Memory B cell (primary cell): ENCODE measurements around the gene PPP3CA.
"Not testable (repeated sequence)": the region's sequence is repeated elsewhere in the genome, so short reads cannot be mapped to it uniquely, and the experiment has no call there.

ENCODE experiments used
- ATAC-seq: fragments of 150-1000 bp; cut with Tn5 transposase; 2 replicates; pipeline ENCODE4 v1.10.0; 2021; ENCODE audit warnings: low read depth, mild to moderate bottlenecking, moderate library complexity
- DNase-seq, 2 donors: peaks; one replicate each; pipeline ENCODE4 v3.0.0; 2022; ENCODE audit warnings: low spot score in 2 of 2
- H3K27ac Mint-ChIP-seq: one replicate; pipeline ENCODE4 v1.8.0; 2022; ENCODE audit warnings: mild to moderate bottlenecking, moderate library complexity, mixed read lengths
- H3K27me3 Mint-ChIP-seq: one replicate; pipeline ENCODE4 v1.8.0; 2022; ENCODE audit warnings: mixed read lengths
- H3K36me3 Mint-ChIP-seq: one replicate; pipeline ENCODE4 v1.8.0; 2022; ENCODE audit warnings: mild to moderate bottlenecking, mixed read lengths
- H3K4me1 Mint-ChIP-seq: one replicate; pipeline ENCODE4 v1.8.0; 2022; ENCODE audit warnings: mixed read lengths
- H3K4me3 Mint-ChIP-seq: one replicate; pipeline ENCODE4 v1.8.0; 2022; ENCODE audit warnings: mild to moderate bottlenecking, moderate library complexity, mixed read lengths
- H3K9me3 Mint-ChIP-seq: one replicate; pipeline ENCODE4 v1.8.0; 2022; ENCODE audit warnings: mixed read lengths

The PPP3CA gene

DNA sequence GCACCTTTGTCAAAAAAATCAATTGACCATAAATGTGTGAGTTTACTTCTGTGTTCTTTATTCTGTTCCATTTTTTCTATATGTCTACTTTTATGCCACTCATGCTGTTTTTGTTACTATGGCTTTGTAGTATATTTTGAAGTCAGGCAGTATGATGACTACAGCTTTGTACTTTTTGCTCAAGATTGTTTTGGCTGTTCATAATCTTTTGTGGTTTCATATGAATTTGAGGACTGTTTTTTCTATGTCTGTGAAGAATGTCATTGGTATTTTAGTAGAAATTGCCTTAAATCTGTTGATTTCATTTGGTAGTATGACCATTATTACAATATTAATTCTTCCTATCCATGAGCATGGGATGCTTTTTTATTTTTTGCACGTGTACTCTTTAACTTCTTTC is 346.8 kb downstream of the PPP3CA start:
- no peak overlapping the region for H3K4me3 Mint-ChIP-seq
- DNase-seq, result no peak
- no peak for ATAC-seq
- no peak overlapping the region for H3K27ac Mint-ChIP-seq
- no peaks in the 10 kb centered on the region for H3K4me1 Mint-ChIP-seq
- H3K36me3 Mint-ChIP-seq, result peaks cover 3% of the 10 kb centered on the region
- H3K9me3 Mint-ChIP-seq, result peaks cover 8% of the 10 kb centered on the region
- H3K27me3 Mint-ChIP-seq, result no peaks in the 10 kb centered on the region

DNA sequence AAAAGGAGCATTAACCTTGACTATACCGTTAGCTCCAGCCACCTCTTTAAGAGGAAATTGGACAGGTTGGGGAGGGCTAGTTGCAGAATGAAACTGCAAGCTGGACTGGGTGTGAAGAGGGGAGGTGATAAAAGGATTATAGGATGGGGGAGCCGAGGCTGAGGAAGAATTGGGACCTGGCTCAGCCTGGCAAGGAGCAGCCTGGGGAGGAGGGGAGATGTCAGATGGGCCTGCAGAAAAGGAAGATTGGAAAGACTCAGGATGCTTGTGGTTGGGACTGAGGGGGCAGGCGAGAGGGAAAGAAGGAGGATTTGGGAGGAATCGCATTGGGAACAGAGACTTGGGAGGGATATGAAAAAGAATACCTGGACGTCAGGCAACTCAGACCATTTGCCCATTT is 351.7 kb downstream of the PPP3CA start:
- Mint-ChIP-seq H3K4me3 (no peak overlapping the region), H3K27ac (no peak overlapping the region), H3K36me3 (no peaks in the 10 kb centered on the region), H3K9me3 (no peaks in the 10 kb centered on the region), H3K4me1 (no peaks in the 10 kb centered on the region), H3K27me3 (no peaks in the 10 kb centered on the region)
- no peak for DNase-seq
- no peak for ATAC-seq

DNA sequence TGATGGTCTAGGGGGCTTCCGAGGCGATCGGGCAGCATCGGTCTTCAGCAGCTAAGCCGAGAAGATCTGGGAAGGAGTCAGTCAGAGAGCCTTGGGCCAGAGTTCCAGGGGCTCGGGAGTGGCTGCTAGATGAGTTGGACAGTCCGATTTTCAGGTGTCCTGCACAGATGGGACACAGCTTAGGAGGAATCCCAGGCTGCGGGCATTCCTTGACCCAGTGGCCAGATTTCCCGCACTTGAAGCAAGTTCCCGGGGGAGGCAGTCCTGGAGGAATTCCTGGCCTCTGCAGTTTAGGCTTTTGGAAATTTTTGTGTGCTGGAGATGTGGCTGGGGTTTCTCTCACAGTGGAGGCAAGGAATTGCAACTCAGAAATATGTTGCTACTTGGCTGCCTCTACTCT is 352.3 kb downstream of the PPP3CA start:
- H3K9me3 Mint-ChIP-seq, ATAC-seq, DNase-seq, H3K27ac Mint-ChIP-seq, H3K4me1 Mint-ChIP-seq, H3K36me3 Mint-ChIP-seq, H3K27me3 Mint-ChIP-seq, H3K4me3 Mint-ChIP-seq: not testable (repeated sequence)

DNA sequence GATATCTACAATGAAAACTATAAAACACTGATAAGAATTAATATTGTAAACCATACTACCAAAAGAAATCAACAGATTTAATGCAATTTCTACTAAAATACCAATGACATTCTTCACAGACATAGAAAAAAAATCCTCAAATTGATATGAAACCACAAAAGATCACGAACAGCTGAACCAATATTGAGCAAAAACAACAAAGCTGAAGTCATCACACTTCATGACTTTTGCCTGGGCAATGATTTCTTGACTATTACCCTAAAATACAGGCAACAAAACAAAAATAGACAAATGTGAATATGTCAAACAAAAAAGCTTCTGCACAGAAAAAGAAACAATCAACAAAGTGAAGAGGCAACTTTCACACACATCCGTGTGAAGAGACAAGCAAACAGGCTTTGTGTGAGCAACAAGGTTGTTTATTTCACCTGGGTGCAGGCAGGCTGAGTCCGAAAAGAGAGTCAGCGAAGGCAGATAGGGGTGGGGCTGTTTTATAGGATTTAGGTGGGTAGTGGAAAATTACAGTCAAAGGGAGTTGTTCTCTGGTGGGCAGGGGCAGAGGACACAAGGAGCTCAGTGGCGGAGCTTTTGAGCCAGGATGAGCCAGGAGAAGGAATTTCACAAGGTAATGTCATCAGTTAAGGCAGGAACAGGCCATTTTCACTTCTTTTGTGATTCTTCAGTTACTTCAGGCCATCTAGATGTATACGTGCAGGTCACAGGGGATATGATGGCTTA is 355.8 kb downstream of the PPP3CA start:
- not testable (repeated sequence) for H3K27me3 Mint-ChIP-seq, H3K9me3 Mint-ChIP-seq, H3K4me1 Mint-ChIP-seq, DNase-seq, H3K4me3 Mint-ChIP-seq, H3K36me3 Mint-ChIP-seq, H3K27ac Mint-ChIP-seq, ATAC-seq

DNA sequence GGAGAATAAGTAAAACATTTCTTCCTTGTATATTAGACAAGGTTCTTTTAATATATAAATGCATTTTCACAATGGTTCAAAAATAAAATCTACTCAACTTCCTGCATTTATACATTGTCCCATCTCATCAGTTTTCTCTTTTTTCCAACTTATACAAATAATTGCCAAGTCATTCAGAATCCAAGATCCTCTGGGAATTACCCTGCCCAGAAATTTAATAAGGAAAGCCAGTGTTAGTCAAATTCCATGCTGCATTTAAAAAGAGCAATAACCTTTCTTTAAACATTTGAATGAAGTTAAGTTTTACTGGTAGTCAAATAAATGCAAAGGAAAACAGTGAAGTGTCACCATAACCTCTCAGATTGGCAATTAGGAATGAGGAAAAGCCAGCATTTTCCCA is 357.9 kb downstream of the PPP3CA start:
- H3K27ac Mint-ChIP-seq, result no peak overlapping the region
- no peaks in the 10 kb centered on the region for H3K36me3 Mint-ChIP-seq
- H3K4me3 Mint-ChIP-seq, result no peak overlapping the region
- H3K9me3 Mint-ChIP-seq, result no peaks in the 10 kb centered on the region
- H3K4me1 Mint-ChIP-seq, result no peaks in the 10 kb centered on the region
- no peak for DNase-seq
- no peak for ATAC-seq
- no peaks in the 10 kb centered on the region for H3K27me3 Mint-ChIP-seq

DNA sequence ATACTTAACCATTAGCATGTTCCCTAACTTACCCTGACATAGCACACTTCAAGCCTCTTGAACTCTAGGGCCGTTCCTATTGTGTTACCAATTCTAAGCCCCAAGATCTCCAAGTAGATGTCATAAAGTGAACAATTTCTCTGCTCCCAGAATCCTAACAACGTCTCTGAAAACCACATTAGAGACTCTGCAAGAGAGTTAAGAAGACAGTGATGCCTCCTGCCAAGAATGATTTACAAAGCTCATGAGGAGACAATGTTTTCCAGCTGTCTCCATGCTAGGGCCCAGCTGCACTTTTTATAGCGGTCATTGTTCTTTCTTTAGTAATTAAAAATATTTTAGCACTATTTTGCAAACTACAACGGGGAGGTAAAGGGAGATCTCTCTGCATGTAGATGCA is 358.4 kb downstream of the PPP3CA start:
- Mint-ChIP-seq H3K4me1 (no peaks in the 10 kb centered on the region), H3K27ac (no peak overlapping the region), H3K36me3 (no peaks in the 10 kb centered on the region), H3K4me3 (no peak overlapping the region), H3K27me3 (no peaks in the 10 kb centered on the region), H3K9me3 (no peaks in the 10 kb centered on the region)
- no peak for DNase-seq
- no peak for ATAC-seq

DNA sequence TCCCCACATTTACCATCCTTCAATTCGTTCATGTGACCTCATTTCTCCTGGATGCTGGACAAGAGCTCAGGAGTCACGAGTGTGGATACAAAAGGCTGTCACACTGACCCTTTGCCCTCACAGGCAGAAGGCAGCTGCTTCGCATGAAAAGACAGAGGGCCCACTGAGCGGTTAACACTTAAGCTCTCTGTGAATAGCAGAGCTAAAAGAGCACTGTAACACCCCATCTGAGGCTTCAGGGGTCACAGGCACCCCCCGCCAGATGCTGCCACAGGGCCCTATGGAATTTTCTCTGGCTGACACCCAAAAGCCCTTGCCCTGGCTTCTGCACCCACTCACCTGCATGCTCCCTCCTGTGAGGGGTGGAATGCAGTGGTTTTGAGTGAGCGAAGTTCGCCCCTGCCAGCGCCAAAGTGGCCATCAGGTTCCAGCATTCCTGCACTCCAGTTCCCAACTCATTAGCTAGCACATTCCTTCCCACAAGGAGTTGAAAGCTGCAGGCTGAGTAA is 360.9 kb downstream of the PPP3CA start:
- H3K27ac Mint-ChIP-seq, result no peak overlapping the region

DNA sequence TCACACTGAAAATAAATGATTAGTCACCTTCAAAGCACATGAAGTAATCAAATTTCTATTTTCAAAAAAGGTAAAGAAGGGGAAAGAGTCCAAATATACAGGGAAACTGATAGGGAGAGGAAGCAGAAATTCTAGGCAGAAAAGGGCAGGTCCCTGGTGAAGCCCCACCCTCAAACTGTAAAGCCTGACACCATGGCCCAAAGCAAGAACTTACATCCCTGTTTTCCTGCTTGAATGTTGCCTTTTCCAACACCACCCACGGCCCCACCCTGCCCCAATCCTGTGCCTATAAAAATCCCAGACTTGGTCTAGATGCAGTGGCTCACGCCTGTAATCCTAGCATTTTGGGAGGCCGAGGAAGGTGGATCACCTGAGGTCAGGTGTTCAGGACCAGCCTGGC is 361.8 kb downstream of the PPP3CA start:
- Mint-ChIP-seq H3K9me3 (no peaks in the 10 kb centered on the region), H3K4me3 (no peak overlapping the region), H3K36me3 (no peaks in the 10 kb centered on the region), H3K4me1 (no peaks in the 10 kb centered on the region), H3K27me3 (no peaks in the 10 kb centered on the region), H3K27ac (no peak overlapping the region)
- no peak for DNase-seq
- no peak for ATAC-seq

More for the DNA sequence above, 360.9 kb downstream of the PPP3CA start:
- no peaks in the 10 kb centered on the region for H3K9me3 Mint-ChIP-seq
- no peaks in the 10 kb centered on the region for H3K4me1 Mint-ChIP-seq
- no peaks in the 10 kb centered on the region for H3K27me3 Mint-ChIP-seq
- no peak for DNase-seq
- no peaks in the 10 kb centered on the region for H3K36me3 Mint-ChIP-seq
- H3K4me3 Mint-ChIP-seq, result no peak overlapping the region
- ATAC-seq, result no peak

DNA sequence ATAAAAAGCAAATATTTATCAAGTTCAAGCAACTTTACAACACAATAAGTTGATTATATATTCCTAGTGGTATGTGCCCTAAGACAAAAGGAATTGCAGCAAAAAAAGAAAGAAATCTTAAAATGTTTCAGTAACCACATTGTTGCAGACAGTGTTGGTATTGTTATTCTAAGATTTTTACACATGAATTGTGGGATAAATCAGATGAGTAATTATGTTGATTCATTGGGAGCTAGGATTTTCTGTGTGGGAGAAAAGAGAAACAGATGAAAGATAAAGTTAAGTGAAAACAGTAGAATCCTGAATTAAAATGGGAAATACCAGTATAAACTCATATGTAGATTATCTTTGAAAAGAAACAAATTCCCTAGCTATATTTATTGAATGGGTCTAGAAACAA is 362.4 kb downstream of the PPP3CA start:
- DNase-seq (no peak), ATAC-seq (no peak)
- no peaks in the 10 kb centered on the region for H3K27me3 Mint-ChIP-seq
- no peaks in the 10 kb centered on the region for H3K4me1 Mint-ChIP-seq
- H3K27ac Mint-ChIP-seq, result no peak overlapping the region
- no peaks in the 10 kb centered on the region for H3K36me3 Mint-ChIP-seq
- H3K4me3 Mint-ChIP-seq, result no peak overlapping the region
- no peaks in the 10 kb centered on the region for H3K9me3 Mint-ChIP-seq

DNA sequence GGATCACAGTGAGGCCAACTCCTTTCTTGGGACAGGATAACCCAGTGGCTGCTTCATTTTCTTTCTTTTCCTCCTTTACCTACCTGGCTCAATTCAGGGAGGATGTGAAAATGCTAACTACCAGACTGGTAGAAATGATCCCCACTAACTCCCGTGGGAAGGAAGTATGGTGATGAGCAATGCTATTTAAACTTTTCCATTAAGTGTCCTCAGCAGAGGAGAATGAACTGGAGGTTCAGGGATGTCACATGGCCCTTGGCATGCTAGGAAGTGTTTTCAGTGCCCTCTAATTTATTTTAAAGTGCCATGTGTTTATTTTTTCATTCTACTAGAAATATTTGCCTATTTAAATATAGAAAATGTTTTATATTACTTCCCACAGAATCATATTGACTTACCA is 363.9 kb downstream of the PPP3CA start:
- no peaks in the 10 kb centered on the region for H3K4me1 Mint-ChIP-seq
- no peaks in the 10 kb centered on the region for H3K27me3 Mint-ChIP-seq
- no peaks in the 10 kb centered on the region for H3K9me3 Mint-ChIP-seq
- no peaks in the 10 kb centered on the region for H3K36me3 Mint-ChIP-seq
- DNase-seq, result no peak
- H3K27ac Mint-ChIP-seq, result no peak overlapping the region
- no peak for ATAC-seq
- H3K4me3 Mint-ChIP-seq, result no peak overlapping the region

DNA sequence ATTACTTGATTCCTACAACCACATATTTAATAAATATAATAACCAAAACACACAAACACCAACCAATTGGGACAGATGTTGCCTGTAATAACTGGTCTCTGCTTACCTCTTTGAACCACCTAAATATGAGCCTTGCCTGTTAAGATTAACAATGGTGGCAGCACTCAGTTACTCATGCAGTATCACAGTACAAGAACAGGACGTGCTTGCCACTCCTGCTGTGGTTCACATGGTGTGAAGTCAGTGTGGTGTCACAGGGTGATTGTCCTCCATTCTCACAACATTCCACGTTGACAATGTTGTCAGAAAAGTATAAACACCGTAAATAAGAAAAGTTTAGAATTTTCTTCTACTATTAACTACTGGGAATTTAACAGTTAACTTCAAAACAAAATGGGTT is 365.0 kb downstream of the PPP3CA start:
- Mint-ChIP-seq H3K27me3 (no peaks in the 10 kb centered on the region), H3K9me3 (no peaks in the 10 kb centered on the region), H3K4me3 (no peak overlapping the region), H3K36me3 (no peaks in the 10 kb centered on the region), H3K27ac (no peak overlapping the region), H3K4me1 (no peaks in the 10 kb centered on the region)
- no peak for DNase-seq
- ATAC-seq, result no peak

DNA sequence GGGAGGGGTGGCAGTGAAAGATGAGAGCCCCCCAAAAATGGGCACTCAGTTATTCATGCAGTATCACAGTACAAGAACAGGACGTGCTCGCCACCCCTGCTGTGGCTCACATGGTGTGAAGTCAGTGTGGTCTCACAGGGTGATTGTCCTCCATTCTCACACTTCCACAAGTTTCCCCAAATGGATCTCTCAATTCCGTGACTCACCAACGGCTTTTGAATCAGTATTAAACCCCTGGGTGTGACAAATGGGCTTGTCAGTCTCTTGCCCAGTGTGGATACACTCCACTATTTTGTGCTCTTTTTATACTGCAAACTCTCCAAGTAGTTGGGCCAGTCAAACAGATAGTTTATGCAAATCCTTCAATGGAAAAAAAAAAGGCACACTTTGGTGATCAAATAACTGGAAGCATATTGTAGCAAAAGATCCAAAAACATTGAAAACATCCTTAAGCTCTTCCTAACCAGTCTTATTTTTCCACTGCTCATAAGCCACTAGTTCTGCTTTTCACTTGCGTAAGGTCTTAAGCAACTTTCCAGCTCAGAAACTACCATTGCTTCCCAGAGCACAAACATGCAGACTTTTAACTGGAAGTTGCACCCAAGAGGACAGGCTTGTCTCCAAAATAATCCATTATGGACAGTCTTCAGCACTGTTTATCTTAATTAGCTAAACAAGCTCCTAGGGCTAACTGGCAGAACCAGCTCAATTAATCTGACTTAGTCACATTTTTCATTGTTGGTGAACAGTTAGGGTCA is 365.7 kb downstream of the PPP3CA start:
- no peaks in the 10 kb centered on the region for H3K9me3 Mint-ChIP-seq
- no peaks in the 10 kb centered on the region for H3K4me1 Mint-ChIP-seq
- peak overlapping the region; percentile 31 for H3K27ac Mint-ChIP-seq
- ATAC-seq (no peak), DNase-seq (no peak)
- H3K36me3 Mint-ChIP-seq, result no peaks in the 10 kb centered on the region
- no peak overlapping the region for H3K4me3 Mint-ChIP-seq
- no peaks in the 10 kb centered on the region for H3K27me3 Mint-ChIP-seq

DNA sequence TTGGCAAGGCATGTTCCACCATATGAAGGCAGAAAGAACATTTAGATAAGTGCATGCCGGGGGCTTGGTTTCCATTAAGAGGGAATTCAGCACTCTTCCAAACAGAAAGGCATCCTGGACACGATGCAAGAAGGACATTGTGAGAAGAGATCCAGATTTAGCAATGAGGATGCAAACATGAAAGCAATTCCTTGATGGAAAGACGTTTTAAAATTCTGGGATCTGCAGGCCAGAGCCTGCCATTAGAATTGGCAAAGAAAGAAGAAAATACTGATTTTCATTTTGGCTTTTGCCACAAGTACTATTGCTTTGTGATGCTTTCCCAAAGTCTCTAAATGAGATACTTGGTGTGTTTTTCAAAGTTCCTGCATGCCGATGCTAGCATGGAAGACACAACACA is 367.6 kb downstream of the PPP3CA start:
- Mint-ChIP-seq H3K9me3 (no peaks in the 10 kb centered on the region), H3K4me1 (no peaks in the 10 kb centered on the region), H3K27me3 (no peaks in the 10 kb centered on the region), H3K36me3 (no peaks in the 10 kb centered on the region), H3K4me3 (no peak overlapping the region), H3K27ac (no peak overlapping the region)
- DNase-seq (no peak), ATAC-seq (no peak)

DNA sequence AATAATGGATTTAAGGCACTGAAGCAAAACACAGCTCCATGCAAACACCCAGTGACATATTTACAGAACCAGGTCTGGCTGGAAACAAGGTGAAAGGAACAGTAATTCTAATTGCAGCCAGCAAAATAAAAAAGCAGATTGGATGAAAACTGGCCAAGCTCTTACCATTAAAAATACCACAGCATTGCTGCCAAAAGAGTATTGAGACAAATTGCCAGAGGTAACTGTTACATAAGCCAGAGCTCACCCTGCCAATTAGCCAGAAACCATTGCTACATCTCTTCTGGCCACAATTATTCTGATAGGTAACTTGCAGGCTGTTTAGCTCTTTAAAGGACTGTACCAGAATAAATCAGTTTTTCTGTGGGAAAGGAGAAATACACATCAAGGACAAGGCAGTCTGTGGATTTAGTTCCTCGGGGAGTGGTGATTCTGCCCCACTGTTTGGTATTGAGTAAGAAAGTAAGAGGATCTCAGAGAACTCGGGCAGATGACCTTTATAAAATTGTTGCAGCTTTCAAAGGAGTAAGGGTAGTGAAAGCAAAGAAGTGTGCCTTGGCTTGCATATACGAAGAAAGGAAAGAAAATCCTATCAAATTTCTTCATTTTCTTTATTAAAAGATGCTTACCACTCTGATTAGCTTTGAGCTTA is 369.5 kb downstream of the PPP3CA start:
- Mint-ChIP-seq H3K4me3 (no peak overlapping the region), H3K4me1 (no peaks in the 10 kb centered on the region), H3K9me3 (no peaks in the 10 kb centered on the region), H3K36me3 (no peaks in the 10 kb centered on the region), H3K27me3 (no peaks in the 10 kb centered on the region), H3K27ac (no peak overlapping the region)
- DNase-seq, result no peak
- no peak for ATAC-seq
